NOMO-1 (cell line): ENCODE data around the gene CD22.

ENCODE experiments used
- DNase-seq, 2 experiments: peaks; one replicate each; lab custom pipeline; 2025; ENCODE audit not compliant: unreplicated experiment in 2 of 2; lab: John Stamatoyannopoulos, UW

CD22 gene

DNA sequence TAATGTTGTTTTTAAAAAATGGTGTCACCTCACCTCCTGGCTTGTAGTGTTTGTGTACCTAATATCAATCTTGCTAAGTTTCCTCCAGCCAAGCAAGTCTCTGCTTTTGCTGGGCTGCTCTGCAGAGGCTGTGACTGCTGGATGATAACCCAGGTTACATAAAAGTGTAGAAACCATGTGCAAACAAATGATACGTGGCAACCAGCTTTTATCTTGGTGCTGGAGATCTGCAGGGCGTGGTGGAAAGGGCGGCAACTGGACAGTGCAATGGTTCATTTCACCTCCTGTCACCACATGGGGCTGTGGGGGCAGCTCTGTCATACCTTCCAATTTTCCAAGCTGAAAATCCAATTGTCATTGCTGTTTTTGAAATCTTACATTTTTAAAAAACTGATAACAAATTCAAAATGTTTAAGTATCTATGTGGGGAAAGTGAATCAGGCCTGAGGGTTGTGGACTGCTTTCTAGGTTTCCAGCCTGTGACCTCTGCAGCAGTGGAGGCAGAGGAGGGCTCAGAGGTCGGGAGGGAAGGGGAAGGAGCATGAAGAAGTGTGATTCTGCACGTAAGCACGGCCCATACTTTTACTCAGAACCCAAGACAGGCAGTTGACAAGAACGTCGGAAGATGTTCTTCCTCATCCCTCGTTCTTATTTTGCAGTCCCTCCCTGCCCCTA is 51.6 kb downstream of the CD22 start:
- no peak for DNase-seq

- DNase-seq: no peak
These were observed 52.3 kb downstream of the CD22 start for GRCh38 chr19:35381318-35381717.

GRCh38 chr19:35381926-35382325 is 52.9 kb downstream of the CD22 start:
- no peak for DNase-seq

DNA sequence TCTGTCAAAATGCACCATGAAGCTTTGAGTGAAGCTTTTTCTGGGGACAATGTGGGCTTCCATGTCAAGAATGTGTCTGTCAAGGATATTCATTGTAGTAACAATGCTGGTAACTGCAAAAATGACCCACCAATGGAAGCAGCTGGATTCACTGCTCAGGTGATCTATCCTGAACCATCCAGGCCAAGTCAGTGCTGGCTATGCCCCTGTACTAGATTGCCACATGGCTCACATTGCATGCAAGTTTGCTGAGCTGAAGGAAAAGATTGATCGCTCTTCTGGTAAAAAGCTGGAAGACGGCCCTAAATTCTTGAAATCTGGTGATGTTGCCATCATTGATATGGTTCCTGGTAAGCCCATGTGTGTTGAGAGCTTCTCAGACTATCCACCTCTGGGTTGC is 54.5 kb downstream of the CD22 start:
- no peak for DNase-seq

- DNase-seq: no peak
These were observed 59.5 kb downstream of the CD22 start for GRCh38 chr19:35388277-35389054.

DNA sequence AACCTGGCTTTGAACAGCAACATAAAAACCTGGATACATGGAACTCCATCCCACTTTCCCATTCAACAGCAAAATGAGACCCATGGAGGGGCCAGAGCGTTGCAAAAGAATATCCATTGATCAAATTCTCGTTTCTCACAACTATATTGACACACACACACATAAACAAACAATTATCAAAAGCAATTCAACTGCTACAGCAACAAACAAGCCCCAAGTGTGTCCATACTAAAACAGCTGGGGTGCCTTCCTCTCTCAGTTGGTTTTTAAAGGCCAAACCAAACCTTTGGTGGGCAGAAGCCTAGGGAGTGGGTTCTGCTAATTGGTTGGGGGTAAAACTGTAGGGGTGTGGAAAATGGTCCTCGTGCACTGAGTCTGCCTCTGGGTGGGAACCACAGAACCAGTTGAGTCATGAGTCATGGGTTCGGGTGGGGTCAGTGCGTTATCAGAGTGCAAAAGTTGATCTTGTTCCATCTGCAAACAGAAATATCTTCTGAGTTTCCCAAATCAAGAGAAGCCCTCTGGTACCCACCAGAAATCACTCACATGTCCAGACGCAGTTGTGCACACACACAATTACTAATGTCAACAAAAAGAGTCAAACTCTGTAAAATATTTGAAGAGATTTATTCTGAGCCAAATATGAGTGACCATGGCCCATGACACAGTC is 60.3 kb downstream of the CD22 start:
- DNase-seq: no peak

DNA sequence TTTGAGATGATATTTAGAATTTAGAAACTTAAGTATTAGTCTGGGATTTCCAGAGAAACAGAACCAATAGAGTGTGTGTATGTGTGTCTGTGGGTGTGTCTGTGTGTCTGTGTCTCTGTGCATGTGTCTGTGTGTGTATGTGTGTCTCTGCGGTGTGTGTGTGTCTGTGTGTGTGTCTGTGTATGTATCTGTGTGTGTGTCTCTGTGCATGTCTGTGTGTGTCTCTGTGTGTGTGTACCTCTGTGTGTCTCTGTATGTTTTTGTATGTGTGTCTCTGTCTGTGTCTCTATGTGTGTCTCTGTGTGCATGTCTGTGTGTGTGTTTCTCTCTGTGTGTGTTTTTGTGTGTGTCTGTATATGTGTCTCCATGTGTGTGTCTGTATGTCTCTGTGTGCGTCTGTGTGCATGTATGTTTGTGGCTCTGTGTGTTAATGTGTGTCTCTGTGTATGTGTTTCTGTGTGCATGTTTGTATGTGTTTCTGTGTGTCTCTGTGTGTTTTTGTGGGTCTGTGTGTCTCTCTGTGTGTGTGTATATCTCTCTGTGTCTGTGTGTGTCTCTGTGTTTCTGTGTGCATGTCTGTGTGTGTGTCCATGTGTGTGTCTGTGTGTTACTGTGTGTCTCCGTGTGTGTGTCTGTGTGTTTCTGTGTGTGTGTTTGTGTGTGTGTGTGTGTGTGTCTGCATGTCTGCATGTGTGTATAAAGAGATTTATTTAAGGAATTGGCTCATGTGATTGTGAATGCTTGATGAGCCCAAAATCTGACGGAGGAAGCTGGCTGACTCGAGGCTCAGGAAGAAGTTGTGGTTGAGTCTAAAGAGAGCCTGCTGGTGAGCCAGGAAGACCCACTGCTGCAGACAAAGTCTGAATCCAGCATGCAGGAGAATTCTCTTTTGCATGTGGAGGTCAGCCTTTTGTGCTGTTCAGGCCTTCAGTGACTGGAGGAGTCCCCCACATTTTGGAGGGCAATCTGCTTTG is 64.0 kb downstream of the CD22 start:
- no peak for DNase-seq

DNA sequence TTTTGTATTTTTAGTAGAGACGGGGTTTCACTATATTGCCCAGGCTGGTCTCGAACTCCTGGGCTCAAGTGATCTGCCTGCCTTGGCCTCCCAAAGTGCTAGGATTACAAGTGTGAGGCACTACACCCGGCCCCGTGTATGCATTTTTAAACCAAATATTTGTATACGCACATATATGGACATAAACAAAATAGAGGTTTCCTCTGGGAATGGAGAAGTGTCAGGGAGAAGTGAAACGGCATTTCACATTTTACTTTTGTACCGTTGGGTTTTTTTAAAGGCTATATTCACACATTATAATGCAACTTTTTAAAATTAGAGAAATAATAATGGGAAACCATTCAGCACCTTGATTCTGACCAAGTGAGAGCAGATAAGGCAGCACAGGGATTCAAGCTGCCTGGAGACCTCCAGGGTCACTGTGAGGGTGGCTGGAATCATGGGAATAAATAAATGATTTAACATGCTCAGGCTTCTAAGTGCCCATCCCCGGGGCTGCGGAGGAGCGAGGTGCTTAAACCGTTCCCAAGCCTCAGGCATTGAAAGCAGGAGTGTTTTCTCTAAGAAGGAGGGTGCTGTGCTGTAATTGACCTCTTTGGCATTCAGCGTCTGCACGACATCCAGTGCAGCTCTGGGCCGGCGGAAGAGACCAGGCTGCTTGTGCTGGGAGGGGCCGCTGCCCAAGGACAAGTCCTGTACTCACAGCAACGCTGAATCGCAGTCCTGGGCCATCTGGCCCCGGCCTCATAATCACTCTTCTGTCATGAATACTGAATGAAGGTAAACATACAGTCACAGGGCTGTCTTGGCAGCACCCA is 66.6 kb downstream of the CD22 start:
- peak in 1 of 2 experiments; percentile 13 for DNase-seq

DNA sequence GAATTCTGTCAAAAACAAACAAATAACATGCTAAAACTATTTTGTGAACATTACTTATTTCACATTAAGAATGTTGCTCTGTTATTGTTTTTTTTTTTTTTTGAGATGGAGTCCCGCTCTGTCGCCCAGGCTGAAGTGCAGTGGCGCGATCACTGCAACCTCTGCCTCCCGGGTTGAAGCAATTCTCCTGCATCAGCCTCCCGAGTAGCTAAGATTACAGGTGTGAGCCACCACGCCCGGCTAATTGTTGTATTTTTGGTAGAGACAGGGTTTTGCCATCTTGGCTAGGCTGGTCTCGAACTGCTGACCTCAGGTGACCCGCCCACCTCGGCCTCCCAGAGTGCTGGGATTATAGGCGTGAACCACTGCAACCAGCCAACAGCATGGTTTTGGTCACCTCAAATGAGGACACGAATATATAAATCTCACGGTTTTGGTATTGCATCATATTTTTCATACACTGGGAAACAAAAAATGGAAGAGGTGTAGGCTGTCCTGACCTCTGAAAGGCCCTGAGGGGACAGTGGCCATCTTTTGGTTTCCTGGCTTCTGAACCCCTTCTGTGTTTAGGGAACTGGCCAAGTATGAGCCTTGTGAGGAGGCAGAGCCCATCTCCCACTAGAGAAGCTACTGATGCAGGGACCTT is 67.4 kb downstream of the CD22 start:
- no peak for DNase-seq
